ENCODE measurements around the gene ERN1.

ERN1 gene

GRCh38 chr17:64063088-64063487 lies 66.9 kb downstream of the ERN1 start:
- no peak overlapping the region for H3K4me3 ChIP-seq (ENCODE audit: low read depth, low read length)
- DNase-seq (ENCODE audit: low read depth): no peak
- TF ChIP-seq CTCF (IDR thresholded peaks at IDR 0.05; ENCODE audit: control insufficient read depth, extremely low read depth, insufficient read depth): no peak

GRCh38 chr17:64061178-64061898 lies 68.6 kb downstream of the ERN1 start:
- DNase-seq (ENCODE audit: low read depth): no peak
- TF ChIP-seq CTCF (IDR thresholded peaks at IDR 0.05; ENCODE audit: control insufficient read depth, extremely low read depth, insufficient read depth): no peak
- no peak overlapping the region for H3K4me3 ChIP-seq (ENCODE audit: low read depth, low read length)

GRCh38 chr17:64060331-64060730 lies 69.6 kb downstream of the ERN1 start:
- TF ChIP-seq CTCF (IDR thresholded peaks at IDR 0.05; ENCODE audit: control insufficient read depth, extremely low read depth, insufficient read depth): no peak
- DNase-seq (ENCODE audit: low read depth): no peak
- no peak overlapping the region for H3K4me3 ChIP-seq (ENCODE audit: low read depth, low read length)

- no peak for DNase-seq (ENCODE audit: low read depth)
- no peak for TF ChIP-seq CTCF (IDR thresholded peaks at IDR 0.05; ENCODE audit: control insufficient read depth, extremely low read depth, insufficient read depth)
- H3K4me3 ChIP-seq (ENCODE audit: low read depth, low read length): no peak overlapping the region
These were observed 70.2 kb downstream of the ERN1 start for GRCh38 chr17:64059756-64060155.

GRCh38 chr17:64058621-64059020 lies 71.3 kb downstream of the ERN1 start:
- TF ChIP-seq CTCF (IDR thresholded peaks at IDR 0.05; ENCODE audit: control insufficient read depth, extremely low read depth, insufficient read depth): no peak
- no peak for DNase-seq (ENCODE audit: low read depth)
- no peak overlapping the region for H3K4me3 ChIP-seq (ENCODE audit: low read depth, low read length)

- no peak overlapping the region for H3K4me3 ChIP-seq (ENCODE audit: low read depth, low read length)
- no peak for TF ChIP-seq CTCF (IDR thresholded peaks at IDR 0.05; ENCODE audit: control insufficient read depth, extremely low read depth, insufficient read depth)
- DNase-seq (ENCODE audit: low read depth): no peak
These were observed 72.2 kb downstream of the ERN1 start for GRCh38 chr17:64057701-64058263.
